Brain microvascular endothelial cell (primary cell): Measurements from ENCODE around the gene CEP112.

Experiments
- DNase-seq: peaks from one replicate; pipeline ENCODE4 v3.0.0-alpha.2; 2020
- H3K27ac ChIP-seq: fragments of 250-450 bp; sonication (Bioruptor Pico); 2 replicates; pipeline ENCODE4 v1.5.1; 2020; ENCODE audit warnings: mild to moderate bottlenecking, moderate library complexity
- H3K27me3 ChIP-seq: fragments of 250-450 bp; sonication (Bioruptor Pico); replicated peaks from 2 replicates; pipeline ENCODE4 v1.5.1; 2020; ENCODE audit warnings: mild to moderate bottlenecking
- H3K36me3 ChIP-seq: fragments of 250-450 bp; sonication (Bioruptor Pico); replicated peaks from 2 replicates; pipeline ENCODE4 v1.5.1; 2020; ENCODE audit warnings: mild to moderate bottlenecking
- H3K4me3 ChIP-seq: 2 replicates; pipeline ENCODE4 v1.5.1; 2011; ENCODE audit warnings: low read depth, mild to moderate bottlenecking, control low read depth, low read length, moderate library complexity
- CTCF ChIP-seq: IDR thresholded peaks from 2 replicates; pipeline ENCODE4 v1.5.1; 2011; ENCODE audit warnings: low read depth, mild to moderate bottlenecking, moderate library complexity, low read length, control low read depth, inconsistent platforms; ENCODE audit errors: missing control alignments
- in situ Hi-C: cut with HindIII; loops from 2 replicates; pipeline ENCODE4 v1.10.0; 2017; ENCODE audit warnings: low sequenced_read_pairs, low pct_ligation_motif_present

Gene CEP112

DNA sequence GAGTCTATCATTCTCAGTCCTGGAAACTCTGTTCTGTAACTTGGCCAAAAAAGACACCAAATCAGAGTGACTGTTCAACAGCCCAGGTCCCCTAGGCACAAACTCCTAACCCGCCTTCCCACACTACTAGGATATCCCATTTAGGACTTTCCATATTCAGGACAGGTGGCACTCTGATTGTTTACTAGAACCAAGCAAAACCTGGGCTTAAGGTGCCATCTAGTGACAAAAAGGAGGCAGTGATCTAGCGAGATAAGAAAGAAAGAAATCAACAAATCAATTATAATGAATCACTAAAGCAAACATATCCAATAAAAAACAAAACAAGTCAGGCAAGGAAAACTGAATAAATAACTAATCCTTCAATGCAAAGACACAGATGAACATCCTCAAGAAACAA lies 203.9 kb downstream of the CEP112 start:
- Histone ChIP-seq H3K4me3 (no peak overlapping the region), H3K27me3 (no peaks in the 10 kb centered on the region), H3K27ac (no peak overlapping the region), H3K36me3 (no peaks in the 10 kb centered on the region)
- TF ChIP-seq CTCF: peak; percentile 63
- DNase-seq: peak; percentile 39
- in situ Hi-C loops: no loop called here

GRCh38 chr17:65985571-65985970 lies 206.4 kb downstream of the CEP112 start:
- no peak overlapping the region for H3K27ac ChIP-seq
- no peak for DNase-seq
- no peak overlapping the region for H3K4me3 ChIP-seq
- no peaks in the 10 kb centered on the region for H3K27me3 ChIP-seq
- TF ChIP-seq CTCF: no peak
- in situ Hi-C loops: no loop called here
- no peaks in the 10 kb centered on the region for H3K36me3 ChIP-seq

DNA sequence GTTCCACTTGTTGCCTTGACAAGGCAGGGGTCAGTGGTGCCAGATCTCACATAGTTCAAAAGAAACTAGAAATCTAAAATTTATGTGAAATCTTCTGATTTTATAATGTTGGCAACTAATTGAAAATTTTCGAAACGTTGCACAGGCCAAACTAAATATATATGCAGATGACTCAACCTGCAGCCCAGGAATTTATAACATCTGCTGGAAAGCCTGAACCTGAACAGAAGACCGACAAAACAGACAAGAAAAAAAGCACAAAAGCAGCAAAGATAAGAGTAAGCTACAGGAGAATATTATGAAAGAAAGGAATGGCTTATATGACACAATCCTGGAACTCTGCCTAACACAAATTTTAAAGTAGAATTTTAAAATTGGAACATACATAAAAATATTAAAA lies 207.6 kb downstream of the CEP112 start:
- H3K27ac ChIP-seq: no peak overlapping the region
- TF ChIP-seq CTCF: no peak
- no peaks in the 10 kb centered on the region for H3K36me3 ChIP-seq
- H3K4me3 ChIP-seq: no peak overlapping the region
- no peaks in the 10 kb centered on the region for H3K27me3 ChIP-seq
- DNase-seq: peak; percentile 36
- in situ Hi-C loops: no loop called here

DNA sequence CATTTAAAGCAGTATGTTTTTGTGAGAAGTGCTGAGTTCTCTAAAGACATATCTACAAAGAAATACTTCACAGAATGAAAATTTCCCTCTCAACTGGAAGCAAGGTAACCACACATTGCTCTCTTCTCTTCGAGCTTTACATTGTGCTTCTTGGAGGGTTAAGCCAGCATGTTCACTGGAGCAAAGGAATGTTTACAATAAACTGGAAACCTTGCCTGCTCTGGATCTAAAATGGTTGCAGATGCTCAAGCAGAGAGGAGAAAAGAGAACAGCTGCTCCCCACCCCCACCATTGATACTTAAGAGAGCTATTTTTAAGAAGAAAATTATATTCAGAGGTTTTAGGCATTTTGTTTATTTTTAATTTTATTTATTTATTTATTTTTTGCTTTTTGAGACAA lies 213.1 kb downstream of the CEP112 start:
- in situ Hi-C loops: no loop called here
- H3K36me3 ChIP-seq: no peaks in the 10 kb centered on the region
- H3K4me3 ChIP-seq: no peak overlapping the region
- TF ChIP-seq CTCF: no peak
- H3K27ac ChIP-seq: no peak overlapping the region
- DNase-seq: no peak
- H3K27me3 ChIP-seq: no peaks in the 10 kb centered on the region

- H3K27ac ChIP-seq: no peak overlapping the region
- in situ Hi-C loops: no loop called here
- no peak for TF ChIP-seq CTCF
- H3K36me3 ChIP-seq: no peaks in the 10 kb centered on the region
- no peak overlapping the region for H3K4me3 ChIP-seq
- H3K27me3 ChIP-seq: no peaks in the 10 kb centered on the region
- DNase-seq: no peak
Measured at GRCh38 chr17:65977041-65977440, 214.9 kb downstream of the CEP112 start.

GRCh38 chr17:65975878-65976277 lies 216.1 kb downstream of the CEP112 start:
- Histone ChIP-seq H3K36me3 (no peaks in the 10 kb centered on the region), H3K27me3 (no peaks in the 10 kb centered on the region), H3K4me3 (no peak overlapping the region), H3K27ac (no peak overlapping the region)
- no peak for TF ChIP-seq CTCF
- in situ Hi-C loops: no loop called here
- DNase-seq: no peak
